B cell (primary cell): Measurements from ENCODE around the gene ABHD17C. TPM values are rescaled to one million over a fixed set of nuclear protein-coding genes. Genes with fewer than 3 reads are reported as not detected.

Experiments used
- ATAC-seq: fragments of 200-7000 bp; cut with Tn5 transposase; one replicate; pipeline ENCODE4 v1.10.0; 2021; ENCODE audit warnings: low read depth, mild to moderate bottlenecking, moderate number of reproducible peaks, moderate library complexity
- CTCF ChIA-PET: fragments of 350-600 bp; sonication (Branson Sonifier 250); formaldehyde crosslinking; loops from one replicate; lab custom pipeline; 2021; ENCODE audit warnings: antibody characterized with exemption, inconsistent platforms; lab: Charles Lee
- POLR2A ChIA-PET: fragments of 350-600 bp; sonication (Branson Sonifier 250); formaldehyde crosslinking; loops from one replicate; lab custom pipeline; 2021; ENCODE audit warnings: antibody characterized with exemption; lab: Charles Lee
- DNase-seq: peaks from one replicate; pipeline ENCODE4 v3.0.0; 2013
- H2AFZ ChIP-seq: 2 replicates; pipeline ENCODE4 v1.6.1; 2012; ENCODE audit warnings: mild to moderate bottlenecking, low read depth, low read length; ENCODE audit not compliant: insufficient read depth, poor library complexity, severe bottlenecking
- H3K27ac ChIP-seq, 2 donors: 1 replicate in 1 of 2; 2 replicates in 1 of 2; pipeline ENCODE4 v1.5.1; 2012 to 2013; ENCODE audit warnings: low read length in 2 of 2, mild to moderate bottlenecking in 2 of 2, moderate library complexity in 1 of 2
- H3K27me3 ChIP-seq, 4 experiments: fragments of 200-600 bp in 1 of 4; sonication (generic) in 1 of 4; replicated peaks in 1 of 4; 1 replicate in 2 of 4; 2 replicates in 2 of 4; pipeline versions ENCODE4 v1.6.1 to v1.7.0; 2013 to 2016; ENCODE audit warnings: low read length in 3 of 4, mild to moderate bottlenecking in 2 of 4, mixed read lengths in 1 of 4, moderate library complexity in 1 of 4; ENCODE audit not compliant: insufficient read depth in 4 of 4, control insufficient read depth in 3 of 4; ENCODE audit errors: control extremely low read depth in 1 of 4
- H3K36me3 ChIP-seq, 2 experiments: replicated peaks in 1 of 2; 1 replicate in 1 of 2; 2 replicates in 1 of 2; pipeline versions ENCODE4 v1.6.1 to v1.7.1; 2013; ENCODE audit warnings: low read length in 1 of 2; ENCODE audit not compliant: insufficient read depth in 2 of 2, control insufficient read depth in 1 of 2; ENCODE audit errors: control extremely low read depth in 1 of 2, extremely low read depth in 1 of 2
- H3K4me1 ChIP-seq, 2 donors: fragments of 200-600 bp in 1 of 2; sonication (generic) in 1 of 2; 1 replicate in 1 of 2; 2 replicates in 1 of 2; pipeline versions ENCODE4 v1.5.1 to v1.6.1; 2013 to 2017; ENCODE audit warnings: low read length in 2 of 2; ENCODE audit not compliant: control insufficient read depth in 2 of 2, insufficient read depth in 2 of 2
- H3K4me2 ChIP-seq: replicated peaks from 2 replicates; pipeline ENCODE3; 2012; ENCODE audit warnings: mild to moderate bottlenecking, low read depth, low read length; ENCODE audit not compliant: poor library complexity, severe bottlenecking
- H3K4me3 ChIP-seq, 5 experiments: fragments of 200-600 bp in 1 of 5; sonication (generic) in 1 of 5; 1 replicate in 3 of 5; 2 replicates in 2 of 5; pipeline versions ENCODE4 v1.5.1 to v1.7.0; 2011 to 2016; ENCODE audit warnings: low read length in 4 of 5, mild to moderate bottlenecking in 4 of 5, low read depth in 2 of 5, control low read depth in 1 of 5, moderate library complexity in 1 of 5; ENCODE audit not compliant: insufficient read depth in 1 of 5; ENCODE audit errors: control extremely low read depth in 1 of 5, extremely low read depth in 1 of 5
- H3K79me2 ChIP-seq: fragments of 200-600 bp; sonication (generic); one replicate; pipeline ENCODE4 v1.6.0; 2016; ENCODE audit warnings: low read length; ENCODE audit not compliant: control insufficient read depth, insufficient read depth
- H3K9ac ChIP-seq: fragments of 200-600 bp; sonication (generic); 2 replicates; pipeline ENCODE4 v1.6.1; 2017; ENCODE audit warnings: mild to moderate bottlenecking, low read length, moderate library complexity
- H3K9me3 ChIP-seq, 3 donors: one replicate each; pipeline versions ENCODE4 v1.6.1 to v1.7.1; 2013; ENCODE audit warnings: low read length in 2 of 3; ENCODE audit not compliant: control insufficient read depth in 2 of 3, insufficient read depth in 1 of 3; ENCODE audit errors: control extremely low read depth in 1 of 3
- H4K20me1 ChIP-seq: 2 replicates; pipeline ENCODE4 v1.6.0; 2012; ENCODE audit warnings: mild to moderate bottlenecking, low read length; ENCODE audit not compliant: insufficient read depth, control insufficient read depth, poor library complexity, severe bottlenecking
- H3K27ac Mint-ChIP-seq: one replicate; pipeline ENCODE4 v1.8.0; 2021; ENCODE audit warnings: mixed read lengths
- H3K27me3 Mint-ChIP-seq: one replicate; pipeline ENCODE4 v1.8.0; 2021; ENCODE audit warnings: mixed read lengths
- H3K4me1 Mint-ChIP-seq: one replicate; pipeline ENCODE4 v1.8.0; 2021; ENCODE audit warnings: mixed read lengths
- H3K4me3 Mint-ChIP-seq: one replicate; pipeline ENCODE4 v1.8.0; 2021; ENCODE audit warnings: mixed read lengths
- H3K9me3 Mint-ChIP-seq: one replicate; pipeline ENCODE4 v1.8.0; 2022; ENCODE audit warnings: mixed read lengths; ENCODE audit not compliant: insufficient read depth
- CTCF ChIP-seq: fragments of 200-600 bp; IDR thresholded peaks from one replicate; pipeline ENCODE4 v1.8.0; 2022; ENCODE audit warnings: antibody characterized with exemption, mild to moderate bottlenecking
- EZH2 ChIP-seq: IDR thresholded peaks from 2 replicates; pipeline ENCODE4 v1.6.1; 2012; ENCODE audit warnings: borderline replicate concordance, low read depth, mild to moderate bottlenecking, moderate library complexity, low read length; ENCODE audit not compliant: insufficient read depth, poor library complexity, severe bottlenecking
- WGBS: methylation state at CpG from one replicate; pipeline ENCODE4 v1.1.5; 2013; ENCODE audit warnings: missing lambda C conversion rate; ENCODE audit not compliant: insufficient coverage; 5-methylcytosine and 5-hydroxymethylcytosine counted together
- intact Hi-C: fragments of 100-400 bp; cut with micrococcal nuclease; formaldehyde crosslinking; loops from one replicate; pipeline ENCODE4 v1.10.0; 2022
- polyA plus RNA-seq: library from polyadenylated mRNA; depleted of rRNA; stranded (reverse); fragments of >200 nt; gene quantifications from 2 replicates; pipeline ENCODE4 v1.2.3, GENCODE V29; 2012
- total RNA-seq, 2 donors: library from RNA; stranded (reverse); fragments of 120-200 nt in 1 of 2; gene quantifications; 1 replicate in 1 of 2; 2 replicates in 1 of 2; pipeline versions ENCODE4 v1.2.3 to v1.2.4, GENCODE V29; 2013 to 2022

Gene ABHD17C
- total and polyA plus RNA-seq, 2 donors (not counting 1 experiment from before 2014, with no cell fraction given) = 0.78 to 1.9 TPM

- Histone ChIP-seq H2AFZ (no peak overlapping the region), H3K9ac (no peak overlapping the region), H3K79me2 (no peaks in the 10 kb centered on the region), H3K27me3 (peaks cover 0 to 2% (median 0%) of the 10 kb centered on the region in 4 experiments), H4K20me1 (no peaks in the 10 kb centered on the region), H3K27ac (no peak overlapping the region), H3K4me2 (no peak overlapping the region), H3K4me1 (no peaks in the 10 kb centered on the region), H3K36me3 (no peaks in the 10 kb centered on the region), H3K4me3 (no peak overlapping the region), H3K9me3 (no peaks in the 10 kb centered on the region)
- no peaks in the 10 kb centered on the region for H3K9me3 Mint-ChIP-seq
- ATAC-seq (no peak), DNase-seq (no peak)
- intact Hi-C loops = no loop called here
- 77% methylated on average over 4 of the region's 7 CpGs for WGBS
- no peak for TF ChIP-seq CTCF
- TF ChIP-seq EZH2 = no peak
- ChIA-PET POLR2A (no interaction called here), CTCF (no interaction called here)
- H3K4me1 Mint-ChIP-seq = no peaks in the 10 kb centered on the region
- no peak overlapping the region for H3K27ac Mint-ChIP-seq
- no peak overlapping the region for H3K4me3 Mint-ChIP-seq
- peaks cover 6% of the 10 kb centered on the region for H3K27me3 Mint-ChIP-seq
Measured at GRCh38 chr15:80769829-80770705, 75.0 kb downstream of the ABHD17C start.

- no peak for DNase-seq
- H3K4me3 Mint-ChIP-seq = no peak overlapping the region
- Histone ChIP-seq H3K4me1 (no peaks in the 10 kb centered on the region), H3K4me2 (no peak overlapping the region), H4K20me1 (no peaks in the 10 kb centered on the region), H3K79me2 (no peaks in the 10 kb centered on the region), H3K9ac (no peak overlapping the region), H3K36me3 (no peaks in the 10 kb centered on the region), H3K27me3 (peaks cover 0 to 16% (median 3%) of the 10 kb centered on the region in 4 experiments), H2AFZ (no peak overlapping the region), H3K4me3 (no peak overlapping the region), H3K27ac (no peak overlapping the region), H3K9me3 (peaks cover 0 to 2% (median 0%) of the 10 kb centered on the region in 3 donors)
- ATAC-seq = no peak
- 96% methylated on average over 6 of the region's 8 CpGs for WGBS
- H3K4me1 Mint-ChIP-seq = peaks cover 3% of the 10 kb centered on the region
- CTCF ChIA-PET = interaction anchor here (1.2 kb wide), 1 partner anchor 317 kb away, joined by 3 read pairs; no protein-coding TSS in a partner anchor
- intact Hi-C loops = no loop called here
- H3K9me3 Mint-ChIP-seq = no peaks in the 10 kb centered on the region
- POLR2A ChIA-PET = no interaction called here
- H3K27ac Mint-ChIP-seq = no peak overlapping the region
- H3K27me3 Mint-ChIP-seq = peaks cover 10% of the 10 kb centered on the region
- TF ChIP-seq EZH2 (no peak), CTCF (no peak)
Measured at GRCh38 chr15:80773122-80773551, 78.0 kb downstream of the ABHD17C start.
